Measurements from ENCODE around the gene OGN.

OGN gene

GRCh38 chr9:92385477-92385876 is 18.9 kb downstream of the OGN start:
- no peak for TF ChIP-seq CTCF (IDR thresholded peaks at IDR 0.05; ENCODE audit: extremely low read depth, missing control alignments)
- no peak for DNase-seq (ENCODE audit: low spot score)

- DNase-seq (ENCODE audit: low spot score), result no peak
- no peak for TF ChIP-seq CTCF (IDR thresholded peaks at IDR 0.05; ENCODE audit: extremely low read depth, missing control alignments)
Observed at GRCh38 chr9:92385001-92385400, 19.4 kb downstream of the OGN start.

GRCh38 chr9:92384375-92384774 is 20.0 kb downstream of the OGN start:
- TF ChIP-seq CTCF (IDR thresholded peaks at IDR 0.05; ENCODE audit: extremely low read depth, missing control alignments), result no peak
- no peak for DNase-seq (ENCODE audit: low spot score)

GRCh38 chr9:92381775-92382174 is 22.6 kb downstream of the OGN start:
- DNase-seq (ENCODE audit: low spot score), result no peak
- no peak for TF ChIP-seq CTCF (IDR thresholded peaks at IDR 0.05; ENCODE audit: extremely low read depth, missing control alignments)

GRCh38 chr9:92380603-92381002 is 23.8 kb downstream of the OGN start:
- no peak for TF ChIP-seq CTCF (IDR thresholded peaks at IDR 0.05; ENCODE audit: extremely low read depth, missing control alignments)
- no peak for DNase-seq (ENCODE audit: low spot score)

GRCh38 chr9:92378865-92379560 is 25.4 kb downstream of the OGN start:
- TF ChIP-seq CTCF (IDR thresholded peaks at IDR 0.05; ENCODE audit: extremely low read depth, missing control alignments), result no peak
- DNase-seq (ENCODE audit: low spot score), result no peak

- TF ChIP-seq CTCF (IDR thresholded peaks at IDR 0.05; ENCODE audit: extremely low read depth, missing control alignments), result no peak
- no peak for DNase-seq (ENCODE audit: low spot score)
Observed at GRCh38 chr9:92377876-92378275, 26.5 kb downstream of the OGN start.

Measured in GM20000 (cell line).